Adrenal gland (tissue), 5 donors: Measurements from ENCODE around the gene GCH1.

Experiments used
- CTCF ChIP-seq, 6 experiments: fragments of 450-650 bp in 4 of 6; fragments of 200-600 bp in 2 of 6; sonication (generic) in 1 of 6; IDR thresholded peaks; 1 replicate in 5 of 6; 2 replicates in 1 of 6; pipeline versions ENCODE4 v1.5.1 to v1.8.0; 2016 to 2021; ENCODE audit warnings: antibody characterized with exemption in 6 of 6, mild to moderate bottlenecking in 2 of 6, moderate library complexity in 1 of 6
- POLR2A ChIP-seq, 2 donors: fragments of 450-650 bp; IDR thresholded peaks; one replicate each; pipeline ENCODE4 v1.6.1; 2017; ENCODE audit warnings: antibody characterized with exemption in 2 of 2, mild to moderate bottlenecking in 2 of 2, moderate library complexity in 1 of 2
- donor health status: DM: no; HTN: no; CAD: no.

GRCh38 chr14:54806616-54807015 is 96.0 kb downstream of the GCH1 start:
- TF ChIP-seq POLR2A (IDR thresholded peaks at IDR 0.05), result no peak
- no peak for TF ChIP-seq CTCF (IDR thresholded peaks at IDR 0.05)
